HG03103 (cell line): Measurements from ENCODE around the gene HOXB8.

Source experiments
- ATAC-seq: cut with Tn5 transposase; IDR thresholded peaks from one replicate; pipeline ENCODE4 v1.9.1; 2021; ENCODE audit warnings: low read depth; ENCODE audit not compliant: unreplicated experiment

The HOXB8 gene

GRCh38 chr17:48587276-48588073 lies 27.6 kb downstream of the HOXB8 start:
- ATAC-seq: no peak

- ATAC-seq: no peak
These were observed 28.5 kb downstream of the HOXB8 start for GRCh38 chr17:48586355-48587258.

DNA sequence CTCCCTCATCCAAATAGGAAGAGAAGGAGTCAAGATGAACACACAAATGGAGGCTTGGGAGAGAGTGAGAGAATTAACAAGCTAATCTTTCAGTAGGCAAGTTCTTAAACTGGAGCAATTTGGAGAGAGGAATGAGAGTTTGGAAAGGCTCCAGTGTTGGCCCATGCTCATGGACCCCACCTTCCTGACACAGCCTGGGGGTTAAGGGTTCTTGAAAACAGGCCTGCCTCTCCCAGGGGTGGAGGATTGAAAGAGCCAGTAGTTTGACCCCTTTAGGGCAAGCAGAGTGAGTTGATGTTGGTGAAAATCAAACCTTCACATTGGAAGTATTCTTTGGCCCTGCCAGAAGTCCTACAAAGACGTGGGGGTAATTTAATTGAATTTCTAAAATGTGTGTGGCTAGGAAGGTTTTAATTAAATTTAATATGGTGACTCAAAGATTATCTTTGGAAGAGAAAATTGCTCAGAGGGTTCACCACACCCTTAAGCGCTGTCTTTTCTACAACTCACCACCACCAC lies 30.8 kb downstream of the HOXB8 start:
- no peak for ATAC-seq

DNA sequence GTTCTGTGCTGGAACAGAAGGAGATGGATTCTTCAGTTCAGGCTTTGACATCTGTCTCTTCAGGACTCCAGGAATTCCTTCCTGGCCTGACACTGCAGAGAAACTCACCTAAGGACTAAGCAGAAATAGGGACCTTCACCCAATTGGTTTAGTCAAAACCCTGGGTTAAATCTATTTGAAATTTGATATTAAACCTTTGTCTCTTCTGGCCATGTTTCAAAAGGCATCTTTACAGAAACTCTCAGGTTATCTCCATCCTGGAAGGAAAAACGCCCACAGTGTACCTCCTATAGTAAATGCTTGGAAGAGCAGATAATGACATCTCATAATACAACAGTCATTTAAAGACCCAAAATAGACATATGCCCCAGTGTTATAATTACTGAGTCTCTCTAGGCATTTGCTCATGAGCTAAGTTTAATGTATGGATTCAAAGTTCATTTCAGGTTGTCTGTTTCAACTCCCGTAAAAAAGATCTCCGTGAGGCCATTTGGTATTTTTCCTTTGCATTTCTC lies 31.3 kb downstream of the HOXB8 start:
- ATAC-seq: no peak

GRCh38 chr17:48582750-48583069 lies 32.4 kb downstream of the HOXB8 start:
- no peak for ATAC-seq

DNA sequence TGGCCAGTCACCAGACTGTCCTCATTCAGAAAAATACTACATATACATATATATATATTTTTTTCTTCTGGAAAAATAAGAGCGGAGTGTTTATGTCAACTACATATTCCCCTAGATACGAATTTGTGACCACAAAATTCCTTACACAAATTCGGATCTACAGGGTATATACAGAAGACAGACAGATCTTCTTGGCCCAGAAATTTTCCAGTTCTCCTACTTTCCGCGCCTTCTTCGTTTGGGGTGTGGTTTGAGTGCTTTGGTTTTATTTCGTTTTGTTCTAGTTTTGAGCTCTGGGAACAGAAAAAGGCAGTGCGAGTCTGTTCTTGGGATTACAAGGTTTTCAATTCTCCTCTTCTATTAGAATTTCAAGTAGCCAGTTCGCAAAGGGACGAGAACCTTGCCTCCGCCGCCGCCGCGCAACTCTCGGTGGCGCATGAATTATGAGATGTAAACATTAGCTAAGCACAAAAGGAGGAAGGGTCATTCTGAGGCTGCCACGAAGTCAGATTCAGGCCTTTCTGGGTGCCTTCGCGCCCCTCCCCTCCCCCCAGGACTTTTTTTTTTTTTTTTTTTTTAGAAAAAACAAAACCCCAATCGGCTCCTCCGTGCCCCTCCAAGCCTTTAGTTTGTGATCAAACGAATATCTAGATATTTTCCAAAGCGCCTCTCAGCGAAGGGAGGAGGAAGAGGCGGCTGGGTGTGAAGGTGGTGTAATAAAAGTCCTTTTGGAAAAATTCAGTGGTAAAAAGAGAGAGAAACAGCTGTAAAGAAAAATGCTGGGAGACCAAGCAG lies 35.1 kb downstream of the HOXB8 start:
- ATAC-seq: no peak

DNA sequence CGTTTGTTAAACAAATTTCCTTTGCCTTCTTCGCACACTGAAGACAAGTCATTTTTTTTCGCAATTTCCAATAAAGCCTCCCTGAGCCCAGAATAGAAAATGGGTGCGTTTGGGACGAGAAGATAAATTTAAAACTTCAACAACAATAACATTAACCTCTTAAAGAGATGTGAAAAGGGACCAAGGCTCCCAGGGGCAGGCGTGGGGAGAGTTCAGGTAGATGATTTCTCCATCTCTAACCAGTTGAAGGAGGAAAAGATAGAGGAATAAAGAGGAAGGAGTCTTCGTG lies 35.7 kb downstream of the HOXB8 start:
- no peak for ATAC-seq

GRCh38 chr17:48578616-48579470 lies 36.2 kb downstream of the HOXB8 start:
- no peak for ATAC-seq

DNA sequence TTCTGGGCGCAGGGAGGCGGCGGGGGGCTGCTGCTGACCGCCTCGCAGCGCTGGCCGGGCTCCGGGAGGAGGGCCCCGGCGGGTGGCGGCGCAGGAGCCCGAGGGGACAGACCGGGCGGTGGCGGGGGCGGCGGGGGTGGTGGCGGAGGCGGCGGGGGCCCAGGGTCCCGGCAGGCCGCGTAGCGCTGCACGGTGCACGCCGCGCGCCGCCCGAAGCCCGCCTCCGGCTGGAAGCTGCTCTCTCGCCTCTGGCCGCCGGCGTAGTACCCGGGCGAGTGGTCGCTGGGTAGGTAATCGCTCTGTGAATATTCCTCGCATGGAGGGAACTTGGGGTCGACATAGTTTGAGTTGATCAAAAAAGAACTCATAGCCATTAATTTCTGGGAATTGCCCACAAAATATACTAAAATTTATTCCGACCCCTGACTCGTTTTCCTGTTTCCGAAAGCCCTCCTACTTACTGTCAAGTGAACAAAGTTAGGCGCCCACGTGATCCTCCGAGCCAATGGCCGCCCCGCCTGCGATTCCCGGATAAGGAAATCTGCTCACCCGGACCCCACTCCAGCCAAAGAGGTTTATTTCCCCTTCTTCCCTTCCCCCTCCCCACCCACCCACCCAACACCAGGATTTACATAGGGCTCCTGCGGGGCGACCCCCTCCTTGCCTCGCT lies 37.0 kb downstream of the HOXB8 start, which contains the start of gene HOXB4:
TSS of gene HOXB4 (minus strand) at position 405 of the 670 bp plus-strand sequence. CDS start at position 374, 31 bp downstream.
- ATAC-seq: no peak

DNA sequence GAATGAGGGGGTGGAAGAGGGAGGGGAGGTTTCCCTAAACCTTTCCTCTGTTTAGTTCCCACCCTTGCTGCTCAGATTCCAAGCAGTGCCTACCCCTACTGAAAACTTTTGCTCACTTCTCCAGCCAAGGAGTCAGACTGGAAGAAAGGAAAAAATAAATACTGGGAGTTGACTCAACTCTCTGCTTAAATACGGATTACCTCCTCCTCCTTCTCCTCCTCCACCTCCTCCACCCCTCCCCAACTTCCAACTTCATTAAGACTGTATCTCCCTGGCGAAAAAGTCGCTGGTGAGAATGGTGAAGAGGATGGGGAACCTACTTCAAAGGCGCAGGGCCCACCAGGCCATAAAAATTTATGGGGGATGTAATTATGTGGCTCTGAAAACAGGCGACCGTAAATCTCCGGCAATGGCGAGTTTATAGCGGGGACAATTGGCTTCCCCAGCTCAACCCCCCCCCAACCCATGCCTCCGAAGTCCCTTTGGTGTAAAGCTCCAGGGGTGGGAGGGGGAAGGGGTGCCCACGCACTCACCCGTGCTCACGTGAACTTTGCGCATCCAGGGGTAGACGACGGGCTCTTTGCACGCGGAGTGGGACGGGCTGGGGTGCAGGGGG lies 37.7 kb downstream of the HOXB8 start:
- ATAC-seq: no peak

- no peak for ATAC-seq
These were observed 38.4 kb downstream of the HOXB8 start for GRCh38 chr17:48576479-48577309.

DNA sequence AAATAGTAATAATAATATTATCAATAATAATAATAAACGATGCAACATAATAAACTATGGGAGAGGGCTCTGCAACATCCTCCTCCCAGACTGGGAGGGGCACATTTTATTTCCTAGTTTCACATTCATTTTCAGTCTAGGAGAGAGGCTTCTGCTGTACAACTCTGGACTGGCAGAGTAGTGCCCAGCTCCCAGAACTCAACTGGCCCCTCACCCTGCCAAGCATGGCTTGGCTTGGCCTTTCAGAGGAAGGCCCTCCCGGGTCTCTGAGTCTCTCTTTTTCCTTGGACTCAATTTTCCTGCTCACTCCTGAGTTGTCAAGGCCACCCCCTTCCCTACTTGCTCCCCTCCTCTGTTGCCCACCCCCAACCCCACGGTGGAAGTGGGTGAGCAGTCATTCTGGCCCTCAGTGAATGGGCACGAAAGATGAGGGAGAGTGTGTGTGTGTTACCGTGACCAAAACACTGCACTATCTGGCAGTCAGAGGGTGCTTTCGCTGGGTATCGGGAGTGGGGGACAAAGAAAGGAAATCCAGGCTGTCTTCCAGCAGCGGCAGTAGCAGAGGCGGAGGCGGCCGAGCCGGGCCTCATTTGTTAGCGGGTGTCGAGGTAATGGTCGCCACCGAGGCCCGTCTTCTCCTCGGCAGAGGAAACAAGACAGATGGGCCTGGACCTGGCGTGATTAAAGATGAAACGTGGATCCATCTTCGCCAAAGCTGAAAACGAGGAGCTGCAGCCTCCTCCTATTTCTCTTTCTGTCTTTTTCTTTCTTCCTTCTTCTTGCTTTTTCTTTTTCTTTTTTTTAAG lies 39.2 kb downstream of the HOXB8 start:
- no peak for ATAC-seq

DNA sequence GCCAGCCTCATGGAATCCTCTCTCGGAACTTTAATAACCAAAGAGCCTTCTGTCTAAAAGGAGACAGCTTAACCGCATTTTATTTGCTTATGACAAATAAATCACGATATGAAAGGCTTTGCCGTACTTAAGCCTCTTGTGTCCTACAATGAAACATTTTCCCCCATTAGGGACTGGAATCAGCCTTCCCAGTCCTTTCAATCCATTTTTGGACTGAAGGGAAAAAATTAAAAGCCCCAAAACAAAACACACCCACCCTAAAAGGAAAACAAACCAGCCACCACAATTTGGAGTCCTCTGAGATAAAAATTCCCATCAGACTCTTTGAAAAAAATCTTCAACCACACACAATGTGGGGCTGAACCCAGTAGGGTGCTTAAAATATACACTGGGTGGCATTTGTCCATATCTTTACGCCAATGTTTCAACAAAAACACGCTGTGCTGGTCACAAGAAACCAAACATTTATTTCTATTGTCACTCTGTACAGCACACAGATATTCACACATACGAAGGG lies 40.0 kb downstream of the HOXB8 start:
- ATAC-seq: no peak

DNA sequence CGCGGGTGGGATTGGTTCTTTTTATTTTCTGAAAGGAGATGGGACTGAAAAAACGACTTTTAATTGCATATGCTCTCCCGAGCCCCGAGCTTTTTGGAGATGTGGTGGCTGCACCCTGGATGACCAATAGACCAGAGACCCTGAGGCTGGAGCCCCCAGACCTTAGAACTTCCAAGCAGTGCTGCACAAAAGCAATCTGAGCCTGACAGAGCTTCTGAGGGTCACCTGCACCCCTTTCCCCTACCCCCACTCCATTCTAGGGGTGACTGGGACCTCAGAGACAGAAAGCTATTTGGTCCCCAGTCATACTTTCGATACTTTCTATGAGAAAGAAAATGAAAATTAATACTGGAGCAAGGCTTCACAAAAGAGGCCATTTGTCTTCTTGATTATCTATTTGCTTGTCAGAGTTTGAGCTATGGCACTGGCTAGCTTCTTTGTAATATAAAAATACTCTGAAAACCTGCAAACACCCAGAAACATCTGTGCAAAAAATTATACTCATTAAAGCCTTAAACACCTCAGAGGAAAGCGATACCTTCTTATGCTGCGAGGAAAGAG lies 40.5 kb downstream of the HOXB8 start:
- ATAC-seq: no peak

GRCh38 chr17:48571826-48572417 lies 43.2 kb downstream of the HOXB8 start:
- no peak for ATAC-seq
